ENCODE data around the gene DLG5.
A peak's percentile ranks its signal among the peaks of the same experiment; 100 is the strongest.

The DLG5 gene

DNA sequence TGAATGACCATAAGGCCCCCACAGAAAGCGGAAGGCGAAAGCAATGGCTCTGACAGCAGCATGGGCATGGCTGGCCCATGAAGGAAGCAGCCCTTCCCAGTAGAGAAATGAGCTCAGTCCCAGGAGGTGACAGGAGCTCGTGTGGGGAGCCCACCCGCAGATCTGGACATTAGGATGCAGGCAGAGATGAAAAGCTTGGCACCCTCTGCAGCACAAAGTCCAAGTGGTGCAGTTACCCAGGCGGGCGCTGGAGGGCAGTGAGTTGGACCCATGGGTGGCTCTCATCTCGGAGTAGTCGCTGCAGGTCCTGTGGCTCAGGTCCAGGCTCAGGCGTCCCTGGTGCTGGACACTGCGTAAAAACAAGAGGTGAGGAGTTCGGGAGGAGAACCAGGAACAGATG lies 109.0 kb downstream of the DLG5 start:
- no peak for DNase-seq

- no peak for DNase-seq
Measured at GRCh38 chr10:77816311-77816710, 110.2 kb downstream of the DLG5 start.

GRCh38 chr10:77812741-77813140 lies 113.8 kb downstream of the DLG5 start:
- no peak for DNase-seq

DNA sequence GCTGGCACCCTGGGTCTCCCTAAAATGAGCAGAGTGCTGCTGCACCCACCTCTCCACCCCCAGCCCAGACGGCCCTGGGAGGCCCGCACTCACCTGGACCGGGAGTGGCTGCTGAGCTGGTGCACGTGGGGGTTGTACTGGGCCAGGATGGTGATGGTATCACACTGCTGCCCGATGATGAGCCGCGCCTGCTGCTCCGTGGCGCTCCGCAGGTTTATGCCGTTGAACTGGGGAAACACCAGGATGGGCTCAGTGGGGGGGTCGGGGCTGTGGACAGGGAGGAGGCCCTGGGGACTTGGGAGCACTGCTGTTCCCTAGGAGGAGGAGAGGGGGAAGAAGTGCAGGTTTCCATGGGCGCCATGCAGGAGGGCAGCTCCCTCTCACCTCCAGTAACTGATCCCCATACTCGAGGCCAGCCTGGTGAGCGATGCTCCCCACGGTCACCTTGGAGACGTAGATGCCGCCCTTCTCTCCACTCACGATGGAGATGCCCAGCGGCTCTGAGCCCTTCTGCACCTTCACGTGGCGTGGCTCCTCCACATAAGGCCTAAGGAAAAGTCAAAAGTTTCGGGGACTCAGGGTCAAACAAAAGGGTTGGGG lies 114.6 kb downstream of the DLG5 start:
- DNase-seq, result no peak

DNA sequence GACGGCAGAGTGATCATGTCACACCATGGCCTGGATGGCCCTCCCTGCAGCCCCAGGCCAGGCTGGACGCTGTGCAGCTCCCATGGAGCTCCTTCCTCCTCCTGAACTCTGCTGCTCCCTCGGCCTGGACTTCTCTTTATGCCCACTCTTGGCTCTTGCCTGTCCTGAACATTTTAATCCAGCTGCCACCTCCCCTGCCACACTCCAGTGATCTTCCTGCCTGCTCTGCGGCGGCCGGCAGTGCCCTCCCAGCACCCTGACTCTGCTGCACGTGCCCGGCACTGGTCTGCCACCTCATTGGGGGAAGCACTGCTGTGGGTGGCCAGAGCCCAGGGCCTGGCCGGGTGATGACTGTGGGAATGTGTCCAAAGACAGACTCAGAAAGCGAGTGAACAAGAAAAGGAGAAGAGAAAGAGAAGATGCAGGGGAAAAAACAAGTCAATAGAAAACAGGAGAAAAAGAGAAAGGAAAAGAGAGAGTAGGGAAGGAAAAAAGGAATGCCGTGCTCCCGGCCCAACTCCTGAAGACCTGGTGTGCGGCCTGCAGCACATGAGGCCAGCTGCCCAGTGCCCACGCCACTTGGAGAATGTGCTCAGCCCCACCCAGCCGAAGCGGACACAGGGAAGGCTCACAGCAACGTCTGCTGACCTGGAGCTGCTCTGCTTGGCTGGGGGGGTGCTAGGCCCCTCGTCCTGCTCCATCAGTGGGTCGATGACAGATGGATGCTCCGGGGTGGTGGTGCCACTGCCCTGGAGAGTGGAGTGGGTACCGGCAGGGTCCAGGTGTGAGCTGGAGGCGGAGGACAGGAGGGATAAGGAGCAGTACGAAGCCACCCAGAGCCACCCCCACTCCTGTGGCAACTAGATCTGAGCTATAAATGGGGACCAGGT lies 115.9 kb downstream of the DLG5 start:
- DNase-seq, result no peak

DNA sequence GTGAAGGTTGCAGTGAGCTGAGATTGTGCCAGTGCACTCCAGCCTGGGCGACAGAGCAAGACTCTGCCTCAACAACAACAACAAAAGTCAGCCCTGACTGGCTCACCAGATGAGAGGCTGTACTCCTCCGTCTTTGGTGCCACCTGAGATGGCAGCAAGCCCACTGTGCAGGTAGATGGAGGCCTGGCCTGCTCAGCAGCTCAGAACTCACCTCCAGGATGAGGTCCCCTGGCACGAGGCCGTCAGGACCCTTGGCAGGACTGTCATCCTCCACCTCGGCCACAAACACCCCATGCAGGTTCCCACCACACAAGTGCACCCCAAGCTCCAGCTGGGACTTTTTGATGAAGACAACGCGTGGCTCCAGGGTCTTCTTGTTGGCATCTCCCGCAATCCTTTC lies 117.2 kb downstream of the DLG5 start:
- DNase-seq, result no peak

- no peak for DNase-seq
Measured at GRCh38 chr10:77807706-77808105, 118.8 kb downstream of the DLG5 start.

DNA sequence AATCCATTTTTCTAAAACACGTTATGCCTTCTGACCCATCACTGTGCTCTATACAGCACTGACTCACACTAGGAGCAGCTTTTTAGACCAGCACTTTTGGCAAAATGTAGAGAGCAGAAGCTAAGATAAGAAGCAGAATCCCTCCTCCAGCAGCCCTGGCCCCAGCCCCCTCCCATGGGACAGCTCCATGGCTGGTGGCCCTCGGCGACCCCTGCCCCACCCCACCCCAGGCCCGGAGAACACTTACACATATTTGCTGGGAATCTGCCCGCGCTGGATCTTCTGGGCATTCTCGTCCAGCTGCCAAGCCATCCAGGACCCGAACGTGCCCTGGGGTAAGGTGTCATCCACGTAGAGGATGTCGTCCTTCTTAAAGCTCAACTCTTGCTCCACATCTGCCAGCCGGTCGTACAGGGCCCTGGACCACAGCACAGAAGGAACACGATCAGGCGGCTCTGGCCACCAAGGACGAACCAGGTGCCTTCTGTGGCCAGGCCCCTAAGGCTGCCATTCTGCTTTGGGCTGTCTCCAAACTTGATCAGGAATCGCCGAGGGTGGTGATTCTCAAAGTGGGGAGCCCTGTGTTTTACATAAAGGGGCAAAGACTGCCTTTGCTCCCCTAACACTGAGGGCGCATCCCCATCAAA lies 119.9 kb downstream of the DLG5 start:
- no peak for DNase-seq

DNA sequence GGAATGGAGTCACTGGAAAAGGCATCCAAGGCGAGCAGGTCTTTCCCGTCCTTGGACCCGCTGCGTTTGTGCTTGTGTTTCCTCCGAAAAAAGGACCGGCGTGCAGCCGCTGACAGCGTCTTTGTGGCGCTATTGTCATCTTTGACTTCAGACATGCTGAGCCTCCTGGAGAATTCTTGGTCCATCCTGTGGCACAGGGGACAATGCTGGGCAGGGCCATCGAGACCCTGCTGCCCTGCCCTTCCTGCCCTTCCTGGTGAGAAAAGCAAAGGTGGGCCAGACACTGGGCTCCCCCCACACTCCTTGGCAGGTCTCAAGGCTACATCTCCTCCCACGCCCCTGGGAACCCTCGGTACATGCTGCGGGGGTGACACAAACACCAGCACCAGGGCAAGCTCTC lies 120.9 kb downstream of the DLG5 start:
- DNase-seq, result no peak

DNA sequence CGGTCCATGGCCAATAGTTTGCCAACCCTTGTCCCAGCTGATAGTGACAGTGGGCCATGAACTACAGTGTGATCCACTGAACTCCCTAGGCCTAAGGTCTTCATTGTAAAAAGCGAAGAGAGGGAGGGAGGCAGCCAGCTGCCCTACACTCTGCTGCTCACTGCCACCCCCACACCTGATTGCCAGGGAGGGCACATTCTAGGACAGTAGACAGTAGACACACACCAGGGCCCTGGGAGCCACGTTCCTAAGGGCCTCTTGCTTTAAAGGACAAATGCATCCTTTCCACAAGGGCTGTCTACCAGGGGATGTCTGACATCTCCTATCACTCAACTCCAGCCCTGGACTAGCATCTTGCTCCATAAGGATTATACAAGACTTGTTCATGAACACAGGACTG lies 122.2 kb downstream of the DLG5 start:
- DNase-seq, result no peak

GRCh38 chr10:77801474-77802161 lies 124.9 kb downstream of the DLG5 start:
- DNase-seq, result peak; percentile 18

DNA sequence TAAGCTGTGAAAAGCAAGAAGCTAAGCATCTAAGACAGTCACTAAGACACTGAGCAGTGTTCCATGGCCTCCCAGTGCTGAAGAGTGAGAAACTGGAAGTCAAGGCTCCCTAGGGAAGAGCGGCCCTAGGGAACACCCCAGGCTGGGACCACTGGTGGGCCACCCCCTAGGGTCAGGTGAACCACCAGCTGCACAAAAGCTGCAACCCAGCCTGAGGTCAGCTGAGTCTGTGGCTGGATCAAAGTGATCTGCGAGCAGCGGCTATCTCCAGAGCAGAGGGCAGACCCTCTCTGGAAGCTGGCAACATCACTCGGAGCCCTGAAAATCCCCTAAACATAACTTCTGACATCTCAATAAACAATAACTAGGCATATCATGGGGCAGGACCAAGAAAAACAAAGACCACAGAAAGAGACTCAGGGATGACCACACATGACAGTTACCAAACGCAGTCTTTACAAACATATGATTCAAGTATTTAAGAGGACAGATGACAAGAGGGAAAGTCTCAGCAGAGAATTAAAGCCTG lies 125.8 kb downstream of the DLG5 start:
- no peak for DNase-seq

- DNase-seq, result no peak
Measured at GRCh38 chr10:77800320-77800719, 126.2 kb downstream of the DLG5 start.

- no peak for DNase-seq
Measured at GRCh38 chr10:77799352-77799751, 127.2 kb downstream of the DLG5 start.

DNA sequence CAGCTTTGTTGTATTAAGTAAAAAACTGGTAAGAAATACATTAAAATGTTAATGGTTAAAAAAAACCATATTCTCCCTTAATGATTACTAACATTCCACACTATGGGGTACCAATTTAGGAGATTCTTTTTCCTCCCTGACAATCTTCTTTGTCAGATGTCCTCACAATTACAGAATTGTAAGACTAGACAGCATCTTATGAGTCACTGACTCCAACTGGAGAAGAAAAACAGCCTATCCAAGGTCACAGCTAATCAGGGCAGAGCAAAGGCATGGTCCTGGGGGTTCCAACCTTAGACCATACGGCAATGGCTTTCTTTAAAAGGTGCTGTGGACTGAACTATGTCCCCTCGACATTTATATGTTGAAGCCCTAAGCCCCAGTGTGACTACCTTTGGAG lies 127.6 kb downstream of the DLG5 start:
- DNase-seq, result no peak

- DNase-seq, result no peak
Measured at GRCh38 chr10:77796311-77796915, 130.1 kb downstream of the DLG5 start.

DNA sequence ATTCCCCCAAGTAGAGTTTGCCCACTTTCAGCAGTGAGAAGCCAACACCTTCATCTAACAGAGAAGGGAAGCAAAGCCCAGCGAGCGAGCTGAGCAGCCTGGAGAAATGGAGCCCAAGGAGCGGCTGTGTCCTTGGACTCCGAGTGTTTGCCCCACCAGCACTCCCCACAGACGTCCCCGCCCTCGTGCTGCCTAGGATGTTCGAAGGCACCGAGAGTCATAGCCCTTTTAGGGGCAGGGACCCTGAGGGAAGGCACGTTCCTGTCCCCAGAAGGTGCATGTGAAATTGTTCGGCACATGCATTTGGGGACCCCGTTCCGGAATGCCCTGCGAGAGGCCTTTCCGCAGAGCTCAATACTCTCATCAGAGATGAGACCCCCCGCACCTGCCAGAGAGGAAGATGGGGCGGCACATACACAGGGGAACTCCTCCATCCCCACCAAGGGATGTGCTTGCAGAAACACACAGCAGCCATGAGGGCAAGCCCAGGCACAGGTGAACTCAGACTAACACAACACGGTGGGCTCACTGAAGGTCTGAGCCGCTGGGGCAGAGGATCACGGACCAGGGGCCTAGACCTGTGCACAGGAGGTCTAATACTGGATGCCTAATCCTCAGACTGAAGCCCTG lies 131.0 kb downstream of the DLG5 start:
- no peak for DNase-seq

- no peak for DNase-seq
Measured at GRCh38 chr10:77794256-77795142, 132.1 kb downstream of the DLG5 start.

DNA sequence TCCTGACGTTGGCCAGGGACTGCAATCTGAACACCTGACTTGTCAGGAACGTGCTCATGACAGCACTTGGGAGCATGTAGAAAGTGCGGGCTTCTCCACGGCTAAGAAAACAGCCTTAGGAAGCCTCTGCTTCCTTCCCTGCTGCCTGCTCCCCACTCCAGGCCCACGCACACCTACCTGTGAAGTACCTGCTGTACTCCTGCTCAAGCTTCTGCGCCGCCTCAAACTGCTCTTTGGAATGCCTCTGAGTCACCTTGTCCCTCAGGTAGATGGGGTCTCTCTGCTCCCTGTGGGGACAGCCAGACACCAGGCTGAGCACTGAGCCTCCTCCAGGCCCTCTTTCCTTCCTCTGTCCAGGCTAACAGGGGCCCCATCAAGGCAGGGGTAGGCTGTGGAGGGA lies 132.7 kb downstream of the DLG5 start:
- no peak for DNase-seq

DNA sequence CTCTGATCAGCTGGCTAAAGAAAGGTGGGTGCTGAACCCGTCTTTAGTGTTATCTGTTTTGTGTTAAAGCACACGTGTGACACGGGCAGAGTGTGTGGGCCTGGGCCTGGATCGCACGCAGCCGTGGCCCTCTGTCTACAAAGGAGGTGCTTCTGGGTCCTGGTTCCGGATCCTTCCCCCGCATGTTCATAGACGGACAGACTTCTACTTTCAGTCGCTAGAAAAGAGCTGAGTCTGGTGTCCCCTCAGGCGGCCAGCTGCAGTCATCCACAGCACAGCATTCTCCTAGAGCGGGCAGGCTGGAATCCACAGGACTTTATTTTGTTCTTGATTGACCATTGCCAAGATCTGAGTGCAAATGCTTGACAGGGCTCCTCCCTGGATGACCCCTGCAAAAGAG lies 134.4 kb downstream of the DLG5 start:
- DNase-seq, result no peak

DNA sequence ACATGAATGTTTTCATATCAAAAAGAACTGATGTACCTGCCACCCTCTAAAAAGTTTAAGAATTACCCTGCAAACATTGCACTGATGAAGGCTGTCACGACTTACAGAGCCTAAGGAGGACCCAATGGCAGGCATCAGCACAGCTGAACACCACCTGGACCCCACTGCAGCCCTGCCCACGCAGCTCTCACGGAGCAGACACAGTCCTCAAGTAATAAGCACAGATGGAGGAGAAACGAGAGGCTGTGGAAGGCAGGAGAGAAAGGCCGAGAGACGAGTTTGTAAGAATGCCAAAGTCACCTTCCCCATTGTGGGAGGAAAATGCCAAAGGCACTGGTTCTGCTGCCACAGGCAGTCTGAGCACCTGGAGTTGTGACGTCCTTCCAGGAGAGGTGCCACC lies 135.0 kb downstream of the DLG5 start:
- DNase-seq, result no peak

Data from T1000 (cell line).